SK-N-SH (cell line): ENCODE results near the gene CASS4. TPM values are rescaled to one million over a fixed set of nuclear protein-coding genes. Genes with fewer than 3 reads are reported as not detected.

ENCODE experiments used
- CTCF ChIA-PET: fragments of 300-600, 350-600 bp; formaldehyde crosslinking; extraction: SDS; loops from one replicate; lab custom pipeline; 2021; lab: Yijun Ruan, JAX
- POLR2A ChIA-PET: fragments of 350-600 bp; sonication (Branson Sonifier 250); formaldehyde crosslinking; extraction: SDS; loops from one replicate; lab custom pipeline; 2020; ENCODE audit warnings: antibody characterized with exemption, inconsistent platforms; lab: Yijun Ruan, JAX
- DNase-seq: peaks from one replicate; pipeline ENCODE4 v3.0.0; 2012
- H2AFZ ChIP-seq: fragments of 200-600 bp; sonication (generic); 2 replicates; pipeline ENCODE4 v1.8.1; 2016; ENCODE audit warnings: antibody characterized with exemption, mild to moderate bottlenecking, low read depth
- H3F3A ChIP-seq: fragments of 200-600 bp; sonication (generic); replicated peaks from 2 replicates; pipeline ENCODE3; 2016; ENCODE audit warnings: antibody characterized with exemption, mild to moderate bottlenecking; ENCODE audit not compliant: insufficient read depth
- H3K27ac ChIP-seq, 2 experiments: fragments of 200-500 bp in 1 of 2; fragments of 200-600 bp in 1 of 2; sonication (Bioruptor generic) in 1 of 2; sonication (generic), shearing (Covaris generic) in 1 of 2; 2 replicates each; pipeline versions ENCODE4 v1.5.1 to v1.6.1; 2014 to 2016; ENCODE audit warnings: low read depth in 2 of 2, inconsistent platforms in 1 of 2, low read length in 1 of 2, mild to moderate bottlenecking in 1 of 2, mixed read lengths in 1 of 2
- H3K27me3 ChIP-seq: fragments of 200-600 bp; sonication (generic), shearing (Covaris generic); 2 replicates; pipeline ENCODE4 v1.6.1; 2016; ENCODE audit warnings: mixed run types; ENCODE audit not compliant: insufficient read depth
- H3K36me3 ChIP-seq, 2 experiments: fragments of 200-500 bp in 1 of 2; fragments of 200-600 bp in 1 of 2; sonication (Bioruptor generic) in 1 of 2; sonication (generic) in 1 of 2; replicated peaks in 1 of 2; 2 replicates each; pipeline versions ENCODE3 to v1.5.1; 2014 to 2016; ENCODE audit warnings: low read length in 1 of 2, mild to moderate bottlenecking in 1 of 2; ENCODE audit not compliant: insufficient read depth in 2 of 2, control insufficient read depth in 1 of 2
- H3K4me1 ChIP-seq, 2 experiments: fragments of 200-500 bp in 1 of 2; fragments of 200-600 bp in 1 of 2; sonication (Bioruptor generic) in 1 of 2; sonication (generic), shearing (Covaris generic) in 1 of 2; 2 replicates each; pipeline versions ENCODE4 v1.5.1 to v1.6.1; 2014 to 2016; ENCODE audit warnings: low read depth in 1 of 2, low read length in 1 of 2, mixed run types in 1 of 2; ENCODE audit not compliant: insufficient read depth in 2 of 2, control insufficient read depth in 1 of 2
- H3K4me2 ChIP-seq: fragments of 200-600 bp; sonication (generic), shearing (Covaris generic); 2 replicates; pipeline ENCODE4 v1.6.1; 2017; ENCODE audit warnings: mixed run types
- H3K4me3 ChIP-seq, 2 experiments: fragments of 200-500 bp in 1 of 2; fragments of 200-600 bp in 1 of 2; sonication (Bioruptor generic) in 1 of 2; sonication (generic), shearing (Covaris generic) in 1 of 2; 2 replicates each; pipeline versions ENCODE4 v1.5.1 to v1.8.1; 2014 to 2016; ENCODE audit warnings: low read depth in 2 of 2, inconsistent platforms in 1 of 2, low read length in 1 of 2, mild to moderate bottlenecking in 1 of 2, mixed read lengths in 1 of 2, moderate library complexity in 1 of 2
- H3K79me2 ChIP-seq: fragments of 200-600 bp; sonication (generic); 2 replicates; pipeline ENCODE4 v1.8.1; 2017; ENCODE audit warnings: mild to moderate bottlenecking; ENCODE audit not compliant: insufficient read depth
- H3K9ac ChIP-seq: fragments of 200-600 bp; sonication (generic); 2 replicates; pipeline ENCODE4 v1.6.1; 2017; ENCODE audit warnings: mixed run types
- H3K9me2 ChIP-seq: fragments of 200-600 bp; sonication (generic); 2 replicates; pipeline ENCODE4 v1.6.1; 2017; ENCODE audit warnings: mixed run types
- H3K9me3 ChIP-seq: fragments of 200-600 bp; sonication (generic); 2 replicates; pipeline ENCODE4 v1.6.1; 2017; ENCODE audit warnings: mixed run types, mild to moderate bottlenecking, moderate library complexity
- H4K20me1 ChIP-seq: fragments of 200-600 bp; sonication (generic); 2 replicates; pipeline ENCODE4 v1.6.1; 2017; ENCODE audit warnings: mild to moderate bottlenecking, mixed run types; ENCODE audit not compliant: insufficient read depth
- EP300 ChIP-seq, 2 experiments: IDR thresholded peaks; 2 replicates each; pipeline versions ENCODE4 v1.4.0 to v1.6.1; 2012; ENCODE audit warnings: borderline replicate concordance in 1 of 2, low read depth in 1 of 2, low read length in 1 of 2
- EZH2phosphoT487 ChIP-seq: fragments of 200-600 bp; sonication (generic); IDR thresholded peaks from 2 replicates; pipeline ENCODE4 v1.6.1; 2017; ENCODE audit warnings: low read depth, mixed run types, mild to moderate bottlenecking, antibody characterized with exemption, moderate library complexity, borderline replicate concordance
- FOSL2 ChIP-seq: IDR thresholded peaks from 2 replicates; pipeline ENCODE4 v1.4.0; 2012; ENCODE audit warnings: low read depth, mild to moderate bottlenecking, moderate library complexity, borderline replicate concordance
- FOXJ3 ChIP-seq: sonication (generic); formaldehyde crosslinking; IDR thresholded peaks from 2 replicates; pipeline ENCODE4 v1.5.1; 2020; ENCODE audit warnings: mild to moderate bottlenecking, missing genetic modification reagents
- FOXM1 ChIP-seq: IDR thresholded peaks from 2 replicates; pipeline ENCODE4 v1.4.0; 2012; ENCODE audit warnings: low read depth, mild to moderate bottlenecking
- GATA2 ChIP-seq: sonication (generic); formaldehyde crosslinking; IDR thresholded peaks from 2 replicates; pipeline ENCODE4 v1.5.0; 2020; ENCODE audit warnings: mild to moderate bottlenecking, missing genetic modification reagents
- JUND ChIP-seq: IDR thresholded peaks from 2 replicates; pipeline ENCODE4 v1.4.0; 2012
- MEF2A ChIP-seq: IDR thresholded peaks from 2 replicates; pipeline ENCODE4 v1.4.0; 2012; ENCODE audit warnings: low read depth, borderline replicate concordance
- MXI1 ChIP-seq: IDR thresholded peaks from 2 replicates; pipeline ENCODE4 v1.6.1; 2012; ENCODE audit warnings: mild to moderate bottlenecking, low read depth, low read length, improper control_type of control experiment
- NFIC ChIP-seq: IDR thresholded peaks from 2 replicates; pipeline ENCODE4 v1.4.0; 2012; ENCODE audit warnings: borderline replicate concordance
- NRF1 ChIP-seq: IDR thresholded peaks from 2 replicates; pipeline ENCODE4 v1.6.1; 2012; ENCODE audit warnings: low read depth, mild to moderate bottlenecking, low read length
- POLR2AphosphoS5 ChIP-seq: IDR thresholded peaks from 2 replicates; pipeline ENCODE4 v1.6.1; 2012; ENCODE audit warnings: low read depth, low read length
- RAD21 ChIP-seq: IDR thresholded peaks from 2 replicates; pipeline ENCODE4 v1.6.1; 2012; ENCODE audit warnings: mild to moderate bottlenecking, low read length
- RCOR1 ChIP-seq: fragments of 150-350 bp; IDR thresholded peaks from 2 replicates; pipeline ENCODE4 v1.6.1; 2017; ENCODE audit warnings: antibody characterized with exemption, low read length
- REST ChIP-seq: IDR thresholded peaks from 2 replicates; pipeline ENCODE4 v1.6.1; 2012; ENCODE audit warnings: mild to moderate bottlenecking, low read depth, low read length, moderate library complexity
- RFX5 ChIP-seq: IDR thresholded peaks from 2 replicates; pipeline ENCODE4 v1.6.1; 2012; ENCODE audit warnings: mild to moderate bottlenecking, improper control_type of control experiment, low read length
- TAF1 ChIP-seq: IDR thresholded peaks from 2 replicates; pipeline ENCODE4 v1.6.1; 2012; ENCODE audit warnings: low read depth, mild to moderate bottlenecking, low read length, moderate library complexity, borderline replicate concordance
- YY1 ChIP-seq: IDR thresholded peaks from 2 replicates; pipeline ENCODE4 v1.4.0; 2012; ENCODE audit warnings: low read depth, mild to moderate bottlenecking
- WGBS: methylation state at CpG from one replicate; pipeline ENCODE4 v1.1.6; 2017; ENCODE audit warnings: low lambda C conversion rate; 5-methylcytosine and 5-hydroxymethylcytosine counted together
- polyA plus RNA-seq, 3 experiments: library from polyadenylated mRNA; depleted of rRNA; stranded (reverse); fragments of >200 nt; gene quantifications; 2 replicates each; pipeline ENCODE4 v1.2.3, GENCODE V29; 2012
- TF ChIP-seq, protein P1 (sequence below): IDR thresholded peaks from 2 replicates; pipeline ENCODE4 v1.4.0; 2012; ENCODE audit warnings: low read depth, borderline replicate concordance
- TF ChIP-seq, protein P2 (sequence below): fragments of 150-350 bp; IDR thresholded peaks from 2 replicates; pipeline ENCODE4 v1.6.1; 2017; ENCODE audit warnings: antibody characterized with exemption, low read length, low read depth, borderline replicate concordance

The CASS4 gene
- polyA plus RNA-seq, 1 of the 3 experiments (the other 2 are of a cell fraction): not detected

- POLR2A ChIA-PET: no interaction called here
- H3K79me2 ChIP-seq: peaks cover 14% of the 10 kb centered on the region; the same call in 1 of the 2 replicates
- CTCF ChIA-PET: no interaction called here
- no peak overlapping the region for H3K9ac ChIP-seq
- DNase-seq: no peak
- no peak overlapping the region for H3K27ac ChIP-seq
- no peaks in the 10 kb centered on the region for H3F3A ChIP-seq
- H3K27me3 ChIP-seq: no peaks in the 10 kb centered on the region
- peaks cover 32 to 63% of the 10 kb centered on the region in 2 experiments for H3K36me3 ChIP-seq
- no peak overlapping the region for H2AFZ ChIP-seq
- no peaks in the 10 kb centered on the region for H3K4me1 ChIP-seq
- no peaks in the 10 kb centered on the region for H3K9me3 ChIP-seq
- H3K4me2 ChIP-seq: no peak overlapping the region
- H4K20me1 ChIP-seq: 0 out of 2 replicates have a peak, but pooled peaks cover 3% of the 10 kb centered on the region
- 94% methylated on average over 11 of the region's 11 CpGs for WGBS
- no peaks in the 10 kb centered on the region for H3K9me2 ChIP-seq
- TF ChIP-seq NRF1: no peak
- no peak overlapping the region for H3K4me3 ChIP-seq
Observed at GRCh38 chr20:56487216-56487615, 75.2 kb downstream of the CASS4 start.

GRCh38 chr20:56488566-56488965, 76.5 kb downstream of the CASS4 start:
- H3K27me3 ChIP-seq: no peaks in the 10 kb centered on the region
- 0 out of 2 replicates have a peak, but pooled peaks cover 3% of the 10 kb centered on the region for H4K20me1 ChIP-seq
- no peak overlapping the region for H2AFZ ChIP-seq
- TF ChIP-seq MXI1 (no peak), RAD21 (no peak), JUND (no peak), EZH2phosphoT487 (no peak), YY1 (no peak), RCOR1 (no peak), REST (no peak), NFIC (no peak), FOXJ3 (CRISPR knock-in tag) (no peak), FOXM1 (no peak), MEF2A (no peak), FOSL2 (no peak), GATA2 (CRISPR knock-in tag) (no peak), EP300 (IDR thresholded peaks at IDR 0.05; ENCODE audit: borderline replicate concordance in 1 of 2, low read depth in 1 of 2, low read length in 1 of 2) (no peak), NRF1 (no peak), POLR2AphosphoS5 (no peak), TAF1 (no peak), RFX5 (no peak)
- TF ChIP-seq, protein P1, sequence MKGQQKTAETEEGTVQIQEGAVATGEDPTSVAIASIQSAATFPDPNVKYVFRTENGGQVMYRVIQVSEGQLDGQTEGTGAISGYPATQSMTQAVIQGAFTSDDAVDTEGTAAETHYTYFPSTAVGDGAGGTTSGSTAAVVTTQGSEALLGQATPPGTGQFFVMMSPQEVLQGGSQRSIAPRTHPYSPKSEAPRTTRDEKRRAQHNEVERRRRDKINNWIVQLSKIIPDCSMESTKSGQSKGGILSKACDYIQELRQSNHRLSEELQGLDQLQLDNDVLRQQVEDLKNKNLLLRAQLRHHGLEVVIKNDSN: no peak
- TF ChIP-seq, protein P2, sequence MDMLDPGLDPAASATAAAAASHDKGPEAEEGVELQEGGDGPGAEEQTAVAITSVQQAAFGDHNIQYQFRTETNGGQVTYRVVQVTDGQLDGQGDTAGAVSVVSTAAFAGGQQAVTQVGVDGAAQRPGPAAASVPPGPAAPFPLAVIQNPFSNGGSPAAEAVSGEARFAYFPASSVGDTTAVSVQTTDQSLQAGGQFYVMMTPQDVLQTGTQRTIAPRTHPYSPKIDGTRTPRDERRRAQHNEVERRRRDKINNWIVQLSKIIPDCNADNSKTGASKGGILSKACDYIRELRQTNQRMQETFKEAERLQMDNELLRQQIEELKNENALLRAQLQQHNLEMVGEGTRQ: no peak
- no peak overlapping the region for H3K9ac ChIP-seq
- no peaks in the 10 kb centered on the region for H3K9me2 ChIP-seq
- no peaks in the 10 kb centered on the region for H3K4me1 ChIP-seq
- WGBS: 96% methylated on average over 5 of the region's 5 CpGs
- POLR2A ChIA-PET: no interaction called here
- H3K4me3 ChIP-seq: no peak overlapping the region
- H3F3A ChIP-seq: no peaks in the 10 kb centered on the region
- CTCF ChIA-PET: no interaction called here
- peaks cover 14% of the 10 kb centered on the region; the same call in 1 of the 2 replicates for H3K79me2 ChIP-seq
- no peak overlapping the region for H3K4me2 ChIP-seq
- H3K9me3 ChIP-seq: no peaks in the 10 kb centered on the region
- no peak for DNase-seq
- H3K27ac ChIP-seq: no peak overlapping the region
- H3K36me3 ChIP-seq: peaks cover 24 to 53% of the 10 kb centered on the region in 2 experiments
